Measurements from ENCODE around the gene DDHD1.

The DDHD1 gene

GRCh38 chr14:53027562-53027961, 125.6 kb downstream of the DDHD1 start:
- DNase-seq: no peak

GRCh38 chr14:53027041-53027440, 126.1 kb downstream of the DDHD1 start:
- DNase-seq: peak in 1 of 2 experiments; percentile 12

GRCh38 chr14:53023325-53023724, 129.8 kb downstream of the DDHD1 start:
- DNase-seq: no peak

- DNase-seq: no peak
These were observed 130.5 kb downstream of the DDHD1 start for GRCh38 chr14:53022593-53022992.

GRCh38 chr14:53020193-53020932, 132.8 kb downstream of the DDHD1 start:
- no peak for DNase-seq

GRCh38 chr14:53019406-53019805, 133.7 kb downstream of the DDHD1 start:
- DNase-seq: no peak

GRCh38 chr14:53017837-53018236, 135.3 kb downstream of the DDHD1 start:
- no peak for DNase-seq

- DNase-seq: no peak
These were observed 136.2 kb downstream of the DDHD1 start for GRCh38 chr14:53016919-53017318.

- DNase-seq: no peak
These were observed 136.6 kb downstream of the DDHD1 start for GRCh38 chr14:53016491-53016890.

- DNase-seq: no peak
These were observed 142.1 kb downstream of the DDHD1 start for GRCh38 chr14:53011053-53011462.

- no peak for DNase-seq
These were observed 142.7 kb downstream of the DDHD1 start for GRCh38 chr14:53010193-53011040.

- DNase-seq: no peak
These were observed 146.1 kb downstream of the DDHD1 start for GRCh38 chr14:53006931-53007562.

- DNase-seq: no peak
These were observed 148.1 kb downstream of the DDHD1 start for GRCh38 chr14:53004976-53005375.

GRCh38 chr14:53003776-53004175, 149.3 kb downstream of the DDHD1 start:
- DNase-seq: no peak

- DNase-seq: no peak
These were observed 150.5 kb downstream of the DDHD1 start for GRCh38 chr14:53002576-53002975.

GRCh38 chr14:53001787-53002378, 151.2 kb downstream of the DDHD1 start:
- no peak for DNase-seq

GRCh38 chr14:52998376-52999015, 154.6 kb downstream of the DDHD1 start:
- DNase-seq: no peak

GRCh38 chr14:52996493-52996892, 156.6 kb downstream of the DDHD1 start:
- no peak for DNase-seq

GRCh38 chr14:52995998-52996397, 157.1 kb downstream of the DDHD1 start:
- DNase-seq: no peak

GRCh38 chr14:52992236-52992870, 160.8 kb downstream of the DDHD1 start:
- no peak for DNase-seq

- no peak for DNase-seq
These were observed 165.0 kb downstream of the DDHD1 start for GRCh38 chr14:52988139-52988538.

GRCh38 chr14:52987514-52987913, 165.6 kb downstream of the DDHD1 start:
- DNase-seq: no peak

Data from Kasumi-1 (cell line).